GM21381 (cell line): ENCODE data around the gene RPL29.

Experiments
- ATAC-seq: cut with Tn5 transposase; IDR thresholded peaks from one replicate; pipeline ENCODE4 v1.9.1; 2021; ENCODE audit warnings: mild to moderate bottlenecking, moderate library complexity; ENCODE audit not compliant: unreplicated experiment

RPL29 gene

DNA sequence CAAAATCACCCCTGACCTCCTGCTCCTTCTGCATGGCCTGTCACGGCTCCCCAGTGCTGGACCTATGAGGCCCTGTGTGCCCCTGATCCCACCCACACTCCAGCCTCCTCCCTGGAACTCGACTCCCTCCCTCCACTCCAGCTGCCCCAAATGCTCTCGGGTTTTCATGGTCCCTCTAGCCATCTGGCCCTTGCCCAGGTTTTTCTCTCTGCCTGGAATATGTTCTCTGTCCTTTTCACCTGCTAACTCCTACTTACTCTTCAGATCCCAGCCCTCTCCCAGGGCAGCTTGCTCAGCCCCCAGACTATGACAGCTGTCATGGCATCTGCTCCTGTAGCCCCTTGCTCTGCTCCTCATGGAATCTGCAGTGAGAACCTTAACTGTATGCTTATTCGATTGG, 30.3 kb upstream of the RPL29 start:
- ATAC-seq, result no peak

DNA sequence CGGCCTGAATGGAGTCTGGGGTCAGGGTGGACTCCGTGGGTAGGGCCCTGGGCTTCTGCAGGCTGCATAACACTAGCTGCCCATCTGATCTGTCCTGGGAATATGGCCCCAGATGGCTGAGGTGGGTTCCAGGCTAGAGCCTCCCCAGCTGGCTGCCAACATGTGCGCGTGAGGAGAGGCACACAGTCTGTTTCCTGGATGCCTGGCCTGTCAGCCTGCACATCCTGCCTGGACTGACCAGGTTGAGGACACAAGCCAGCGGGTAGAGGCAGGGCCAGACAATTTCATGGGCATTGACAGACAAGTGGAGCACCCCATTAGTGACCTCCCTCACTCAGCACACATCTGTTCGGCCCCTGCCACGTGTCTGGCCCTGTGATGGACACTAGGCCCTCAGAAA, 29.8 kb upstream of the RPL29 start:
- ATAC-seq, result no peak

DNA sequence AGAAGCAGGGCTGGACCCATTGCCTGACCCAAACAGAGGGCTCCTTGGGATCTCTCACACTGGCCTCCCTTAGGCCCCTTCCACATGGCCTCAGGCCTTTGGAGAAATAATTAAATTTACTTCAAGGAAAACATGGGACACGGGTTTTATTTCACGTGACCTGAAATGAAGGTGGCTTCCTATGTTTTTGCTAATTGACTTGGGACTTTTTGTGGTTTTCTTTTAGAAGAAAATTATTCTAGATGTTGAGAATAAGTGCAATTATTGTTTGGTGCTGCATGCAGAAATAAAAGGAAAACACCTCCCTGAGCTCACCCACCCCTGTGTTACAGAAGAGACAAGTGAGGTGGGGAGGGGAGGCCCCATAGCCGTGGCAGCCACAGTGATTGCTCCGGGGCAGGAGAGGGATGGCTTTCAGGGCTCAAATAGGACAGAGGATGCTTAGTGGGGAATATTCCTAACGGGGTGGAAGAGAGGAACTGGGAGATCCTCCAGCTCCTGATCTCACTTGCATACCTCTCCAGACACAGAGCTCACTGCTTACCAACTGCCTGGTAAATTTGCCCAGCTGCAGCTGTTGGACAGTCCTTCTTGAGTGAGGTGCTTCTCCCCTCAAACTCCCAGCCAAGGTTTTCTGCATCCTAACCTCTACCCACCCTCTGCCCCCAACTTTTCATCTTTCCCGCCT, 29.2 kb upstream of the RPL29 start:
- ATAC-seq, result no peak

DNA sequence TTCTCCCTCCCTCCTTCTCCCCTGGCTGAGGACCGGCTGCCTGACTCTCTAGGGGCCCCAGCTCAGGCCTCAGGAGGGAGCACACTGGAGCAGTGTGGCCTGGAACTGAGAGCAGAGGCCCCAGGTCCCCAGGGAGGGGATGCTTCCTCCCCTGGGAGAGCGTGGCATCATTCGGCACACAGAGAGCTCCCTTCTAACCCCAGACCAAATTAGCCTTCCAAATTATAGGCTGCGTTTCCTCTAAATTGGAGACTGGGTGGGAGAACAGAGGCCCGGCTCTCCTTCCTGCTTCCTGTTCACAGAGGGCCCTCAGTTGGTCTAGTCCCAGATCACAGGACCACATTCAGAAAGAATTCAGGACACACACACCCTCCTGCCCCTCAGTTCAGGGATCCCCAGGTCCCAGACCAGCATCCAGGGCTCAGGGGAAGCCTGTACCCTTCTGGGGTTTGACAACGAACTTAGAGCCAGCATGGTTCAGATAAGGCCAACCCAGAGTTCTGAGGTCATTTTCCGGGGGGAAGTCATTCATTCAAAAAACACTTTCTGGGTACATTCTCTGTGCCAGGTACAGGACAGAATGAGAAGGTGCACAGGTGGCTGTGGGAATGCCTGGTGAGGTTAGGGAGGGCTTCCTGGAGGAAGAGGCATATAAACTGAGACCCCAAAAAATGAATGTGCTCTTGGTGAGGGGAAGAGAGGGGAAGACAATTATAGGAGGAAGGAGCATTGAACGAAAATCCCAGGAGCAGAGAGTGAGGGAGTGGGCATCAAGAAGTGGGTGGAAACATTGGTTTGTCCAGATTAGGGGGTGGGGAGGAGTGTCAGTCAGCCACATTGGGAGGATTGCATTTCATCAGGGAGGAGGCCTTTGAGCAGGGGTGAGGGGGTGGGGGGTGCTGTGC, 28.4 kb upstream of the RPL29 start:
- ATAC-seq, result peak; percentile 49

DNA sequence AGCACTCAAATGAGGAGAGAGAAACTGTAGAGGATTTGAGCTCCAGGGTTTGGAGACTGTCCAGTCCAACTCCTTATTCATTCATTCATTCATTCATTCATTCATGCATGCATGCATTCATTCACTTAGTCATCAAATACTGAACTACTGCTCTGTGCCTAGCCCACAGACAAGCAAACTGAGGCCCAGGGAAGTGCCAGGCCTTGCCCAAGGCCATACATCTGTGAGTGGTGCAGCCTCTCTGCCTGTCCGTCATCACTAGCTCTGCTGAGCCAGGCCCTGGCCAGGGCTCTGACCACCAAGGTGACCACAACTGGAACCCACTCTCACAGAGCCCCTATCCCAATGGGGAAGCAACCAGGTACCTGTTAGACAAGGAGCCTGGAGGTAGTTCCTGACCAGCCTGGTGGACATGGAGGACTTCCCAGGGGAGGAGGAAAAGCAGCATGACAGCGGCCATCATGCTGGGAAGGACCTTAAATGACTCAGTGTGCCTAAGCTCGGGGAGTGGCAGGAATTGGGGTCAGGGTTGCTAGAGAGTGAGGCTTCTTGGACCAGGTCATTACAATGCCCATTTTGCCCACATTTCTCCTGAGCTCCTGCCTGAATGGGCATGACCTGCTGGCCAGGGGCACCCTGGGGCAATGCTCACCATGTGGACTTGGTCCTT, 27.5 kb upstream of the RPL29 start:
- no peak for ATAC-seq

DNA sequence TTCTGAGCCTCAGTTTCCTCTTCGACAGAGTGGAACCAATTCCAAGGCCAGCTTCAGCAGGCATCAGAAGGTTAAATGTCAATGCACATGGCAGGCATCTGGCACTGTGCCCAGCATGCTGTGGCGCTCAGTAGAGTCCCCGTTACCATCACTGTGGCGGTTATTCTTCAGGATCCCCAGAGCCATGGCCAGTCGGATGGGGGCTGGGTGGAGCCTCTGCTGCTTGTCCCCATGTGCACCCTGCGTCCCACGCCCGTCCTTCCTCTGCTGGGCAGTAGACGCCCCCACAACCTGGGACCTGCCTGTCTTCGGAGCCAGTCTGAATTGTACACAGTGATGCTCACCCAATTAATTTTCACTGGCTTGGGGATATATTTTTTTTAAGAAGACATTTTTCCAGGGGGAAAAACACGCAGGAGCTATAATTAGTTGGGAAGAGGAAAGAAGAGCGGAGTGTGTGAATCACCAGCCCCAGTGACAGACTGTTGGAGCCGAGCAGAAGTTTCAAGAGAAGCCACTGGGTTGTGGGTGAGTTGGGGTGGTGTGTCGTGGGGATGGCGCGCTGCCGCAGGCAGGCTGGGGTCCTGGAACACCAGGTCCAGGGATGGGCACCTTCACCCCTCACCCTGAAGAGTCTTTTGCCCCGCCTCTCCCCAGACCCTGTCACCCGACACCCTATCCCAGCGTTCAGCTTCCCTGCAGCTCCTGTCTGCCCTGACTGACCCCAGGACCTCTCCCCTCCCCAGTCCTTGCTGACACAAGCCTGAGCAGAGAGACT, 26.8 kb upstream of the RPL29 start:
- ATAC-seq, result no peak

DNA sequence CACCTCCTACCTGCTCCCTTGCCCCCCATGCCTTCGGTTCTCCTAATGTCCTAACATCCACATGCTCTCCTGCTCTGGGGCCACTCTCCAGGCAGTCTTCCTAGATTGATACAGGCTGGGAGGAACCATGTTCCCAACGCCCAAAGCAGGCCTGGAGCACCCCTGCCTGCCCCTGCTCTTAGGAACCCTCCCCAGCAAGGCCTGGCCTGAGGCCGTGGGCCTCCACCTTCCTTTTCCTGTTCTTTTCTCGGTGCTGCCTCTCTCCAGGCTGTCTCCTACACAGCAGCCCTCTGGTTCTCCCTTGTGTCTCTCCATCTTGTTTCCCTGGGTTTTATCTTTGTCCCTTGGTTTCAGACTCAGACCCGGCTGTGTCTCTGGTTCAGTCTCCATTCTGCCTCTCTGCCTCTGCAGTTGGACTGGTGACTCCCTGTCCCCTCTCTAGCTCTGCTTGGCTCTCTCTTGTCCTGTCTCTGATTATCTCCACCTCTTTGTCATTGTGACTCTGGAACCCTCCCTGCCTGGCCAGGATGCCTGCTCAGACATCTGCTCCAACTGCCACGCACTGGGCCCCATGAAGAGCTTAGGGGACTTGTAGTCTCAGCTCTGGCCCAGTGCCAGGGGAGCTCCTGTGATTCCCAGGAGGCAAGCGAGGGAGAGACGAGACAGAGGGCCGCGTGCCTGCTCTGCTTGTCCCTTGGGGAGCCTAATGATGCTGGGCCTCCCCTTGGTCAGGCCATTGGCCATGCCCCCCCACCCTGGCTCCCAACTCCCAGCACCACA, 26.0 kb upstream of the RPL29 start:
- ATAC-seq, result no peak

DNA sequence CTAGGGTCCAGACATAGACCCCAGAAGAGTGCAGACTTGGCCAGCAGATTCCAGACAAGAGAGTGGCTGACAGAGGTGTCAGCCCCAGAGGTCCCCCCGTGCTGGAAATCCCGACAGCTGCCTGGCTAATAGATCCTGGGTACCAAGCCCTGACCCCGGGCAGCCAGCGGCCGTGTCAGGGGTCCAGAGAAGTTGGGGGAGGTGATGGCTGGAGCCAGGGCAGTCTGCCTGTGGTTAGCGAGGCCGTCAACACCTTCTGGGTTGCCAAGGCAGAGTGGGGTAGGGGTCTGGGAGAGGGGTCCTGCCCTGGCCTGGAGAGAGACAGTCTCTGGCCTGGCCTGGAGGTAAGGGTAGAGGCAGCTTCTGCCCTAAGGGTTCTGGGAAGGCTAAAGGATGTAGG, 25.1 kb upstream of the RPL29 start:
- no peak for ATAC-seq

DNA sequence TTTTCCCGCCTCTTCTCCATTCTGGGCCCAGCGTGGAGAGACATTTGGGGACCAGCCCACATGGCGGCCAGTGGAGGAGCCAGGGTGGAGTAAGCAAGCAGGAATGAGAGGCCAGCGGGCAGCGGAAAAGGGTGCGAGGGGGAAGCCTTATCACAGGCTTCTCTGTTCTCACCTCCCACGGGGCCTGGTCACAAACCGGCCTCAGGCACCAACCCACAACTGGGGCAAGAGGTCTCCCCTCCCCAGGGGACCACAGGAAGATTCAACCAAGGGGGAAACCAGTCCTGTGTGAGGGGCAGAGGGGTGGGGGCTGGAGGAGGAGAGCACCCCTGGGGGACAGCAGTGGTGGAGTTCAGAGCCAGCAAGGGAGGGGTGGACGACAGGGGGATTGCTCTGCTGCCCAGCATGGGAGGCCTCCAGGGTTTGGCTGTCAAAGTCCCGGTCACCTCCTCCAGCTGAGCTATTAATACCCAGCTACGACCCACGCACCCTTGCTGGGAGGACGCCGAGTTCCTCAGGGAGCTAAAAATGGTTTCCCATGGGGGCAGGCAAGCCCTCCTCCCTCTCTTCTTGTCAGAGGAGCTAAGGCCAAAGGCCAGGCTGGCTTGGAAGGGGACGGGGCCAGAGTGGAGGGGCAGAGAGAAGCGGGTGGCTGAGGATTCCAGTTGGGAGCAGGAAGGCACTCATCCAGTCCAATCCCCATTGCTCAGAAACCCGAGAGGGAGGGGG, 23.8 kb upstream of the RPL29 start:
- no peak for ATAC-seq

DNA sequence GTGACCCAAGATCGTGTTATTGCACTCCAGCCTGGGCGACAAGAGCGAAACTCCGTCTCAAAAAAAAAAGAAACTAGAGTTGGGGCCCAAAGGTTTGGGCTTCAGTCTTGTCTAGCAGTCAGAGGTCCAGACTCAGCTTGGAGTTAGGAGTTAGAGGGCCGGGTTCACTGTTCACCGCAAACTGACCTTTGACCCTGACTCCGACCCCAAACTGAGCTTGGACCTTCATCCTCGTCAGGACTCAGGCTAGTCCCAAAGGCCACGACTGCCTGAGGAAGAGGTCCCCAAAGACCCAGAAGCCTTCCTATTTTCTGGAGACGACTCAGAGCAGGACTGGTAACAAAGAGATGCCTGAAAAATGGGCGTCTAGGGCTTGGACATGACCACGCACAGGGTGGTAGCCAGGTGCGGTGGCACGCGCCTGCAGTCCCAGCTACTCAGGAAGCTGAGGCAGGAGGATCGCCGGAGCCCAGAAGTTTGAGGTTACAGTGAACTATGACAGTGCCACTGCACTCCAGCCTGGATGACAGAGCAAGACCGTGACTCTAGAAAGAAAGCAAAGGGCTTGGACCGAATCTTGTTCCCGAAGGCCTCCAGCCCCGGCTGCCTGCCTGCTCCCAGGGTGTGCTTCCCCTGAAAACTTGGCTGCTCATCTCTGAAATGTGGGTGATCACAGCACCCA, 22.8 kb upstream of the RPL29 start:
- ATAC-seq, result no peak

DNA sequence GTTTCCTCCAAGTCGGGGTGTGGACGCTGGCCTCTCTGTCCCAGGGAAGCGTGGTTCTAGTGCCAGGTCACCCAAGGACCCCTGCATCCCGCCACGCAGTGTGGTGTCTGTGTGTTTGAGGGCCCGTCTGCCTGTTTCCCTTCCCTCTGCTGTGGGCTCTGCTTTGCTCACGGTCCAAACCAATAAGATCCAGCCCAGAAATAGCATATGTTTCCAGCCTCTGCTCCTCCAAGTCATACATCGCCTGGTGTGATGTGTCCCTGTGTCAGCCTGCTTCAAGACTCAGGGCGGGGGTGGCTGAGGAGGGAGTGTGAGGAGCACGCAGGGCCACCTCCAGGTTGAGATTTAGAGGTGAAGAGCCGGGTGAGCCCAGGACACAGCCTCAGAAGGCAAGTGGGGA, 21.9 kb upstream of the RPL29 start:
- no peak for ATAC-seq

DNA sequence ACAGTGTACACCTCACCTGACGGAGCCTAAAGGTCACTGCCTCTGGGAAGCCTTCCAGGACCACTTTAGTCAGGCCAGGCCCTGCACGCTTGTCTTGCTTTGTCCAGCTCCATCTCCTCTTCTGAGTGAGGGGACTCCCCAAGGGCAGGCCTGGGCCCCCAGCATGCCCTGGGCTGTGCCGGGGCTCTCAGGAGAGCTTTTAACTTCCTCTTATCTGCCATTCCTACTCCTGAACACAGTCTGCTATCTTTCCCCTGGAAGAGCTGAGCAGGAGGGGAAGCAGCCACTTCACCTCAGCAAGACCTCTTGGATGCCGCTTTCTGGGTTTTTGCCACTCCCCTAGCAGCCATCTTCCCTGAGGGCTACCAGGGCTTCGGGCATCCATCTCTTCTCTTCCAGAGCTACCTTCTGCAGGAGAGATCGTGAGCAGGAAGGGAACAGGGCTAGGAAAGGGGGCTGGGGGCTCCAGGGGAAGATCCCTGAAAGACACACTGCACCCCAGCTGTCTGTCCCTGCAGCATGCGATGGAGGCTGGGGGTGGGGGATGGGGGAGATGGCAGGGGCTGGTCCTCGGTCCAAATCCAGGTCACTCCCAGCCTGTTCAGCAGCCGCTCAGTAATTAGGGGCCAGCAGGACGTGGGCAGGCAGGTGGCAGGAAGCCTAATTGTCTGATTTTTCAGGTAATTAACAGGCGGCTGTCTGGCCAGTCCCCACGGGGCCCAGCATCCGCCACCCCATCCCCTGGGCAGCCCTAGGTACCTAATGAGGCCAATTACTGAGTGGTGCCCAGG, 19.9 kb upstream of the RPL29 start:
- ATAC-seq, result no peak

DNA sequence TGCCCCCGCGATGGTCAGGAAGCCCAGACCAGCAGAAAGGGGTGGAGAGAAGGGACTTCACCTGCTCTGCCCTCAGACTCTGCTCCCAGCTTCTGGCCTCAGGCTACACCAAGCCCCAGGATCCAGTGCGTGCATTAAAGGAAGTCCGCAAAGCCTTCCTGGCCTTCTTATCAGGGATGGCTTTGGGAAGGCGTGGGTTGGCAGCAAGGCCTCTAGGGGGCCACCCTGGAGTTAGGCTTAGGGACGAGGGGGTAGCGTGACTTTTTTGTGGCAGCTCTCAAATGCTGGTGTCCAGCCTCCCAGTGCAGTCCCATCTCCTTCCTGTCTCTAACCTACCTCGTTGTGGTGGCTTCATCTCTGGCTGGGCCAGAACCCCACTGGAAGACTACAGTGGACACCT, 18.9 kb upstream of the RPL29 start:
- ATAC-seq, result no peak

DNA sequence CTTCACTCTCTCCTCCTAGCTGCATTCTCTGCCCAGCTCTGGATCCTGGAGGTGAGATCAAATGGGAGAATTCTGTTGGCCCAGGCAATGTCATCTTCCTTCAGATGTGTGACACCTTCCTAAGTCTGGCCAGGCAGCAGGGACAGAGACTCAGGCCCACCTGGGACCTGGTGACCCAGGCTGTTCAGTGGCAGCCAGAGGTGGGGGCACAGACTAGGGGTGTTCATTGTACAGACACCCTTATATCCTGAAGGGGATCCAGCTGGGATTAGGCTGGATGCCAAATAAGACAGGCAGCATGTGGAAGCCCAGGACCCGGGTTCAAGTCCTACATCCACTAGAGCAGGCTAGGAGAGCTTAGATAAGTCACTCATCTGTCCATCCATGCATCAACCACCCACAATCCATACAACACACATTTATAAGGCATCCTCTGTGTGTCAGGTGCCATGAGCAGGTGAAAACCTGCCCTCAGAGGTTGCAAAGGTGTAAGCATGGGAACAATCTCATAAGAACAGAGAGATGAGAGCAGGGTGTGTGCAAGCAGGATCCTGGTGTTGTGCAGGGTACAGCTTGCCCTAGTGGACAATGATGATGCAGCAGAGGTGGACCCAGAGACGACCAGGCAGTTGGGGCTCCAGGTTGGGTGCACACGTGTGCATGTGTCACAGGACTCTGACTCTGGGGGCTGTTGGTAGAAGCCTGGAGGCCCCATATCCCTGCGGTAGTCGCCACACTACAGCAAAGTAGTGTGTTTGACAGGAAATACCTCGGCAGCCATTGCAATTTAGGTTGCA, 18.3 kb upstream of the RPL29 start:
- no peak for ATAC-seq

DNA sequence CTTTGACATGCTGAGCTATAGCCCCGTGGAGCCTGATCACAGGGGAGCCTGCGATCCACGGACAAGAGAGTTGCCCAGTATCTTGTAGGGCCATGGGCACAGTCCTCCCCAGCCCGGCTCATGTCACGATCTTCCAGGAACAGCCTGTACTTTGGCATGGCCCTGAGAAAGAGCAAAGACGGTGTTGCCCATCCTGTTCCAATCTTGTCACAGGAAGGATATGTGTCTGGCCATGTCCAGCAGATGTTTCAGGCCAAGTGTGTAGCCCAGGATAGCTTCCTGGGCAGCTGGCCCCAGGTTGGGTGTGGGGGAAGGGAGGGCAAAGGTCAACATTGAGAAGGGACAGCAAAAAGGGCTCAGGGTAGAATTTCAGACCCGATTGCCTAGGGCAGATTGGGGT, 17.0 kb upstream of the RPL29 start:
- no peak for ATAC-seq

DNA sequence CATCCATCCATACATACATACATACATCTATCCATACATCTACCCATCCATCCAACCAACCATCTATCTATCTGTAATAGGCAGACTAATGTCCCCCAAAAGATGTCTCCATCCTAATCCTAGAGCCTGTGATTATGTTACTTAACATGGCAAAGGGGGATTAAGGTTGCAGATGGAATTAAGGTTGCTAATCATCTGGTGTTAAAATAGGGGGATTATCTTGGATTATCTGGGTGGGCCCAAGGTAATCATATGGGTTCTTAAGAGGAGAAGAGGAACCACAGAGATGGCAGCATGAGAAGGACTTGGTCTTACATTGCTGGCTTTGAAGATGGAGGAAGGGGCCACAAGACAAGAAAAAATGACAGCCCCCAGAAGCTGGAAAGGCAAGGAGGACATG, 14.7 kb upstream of the RPL29 start:
- ATAC-seq, result no peak

DNA sequence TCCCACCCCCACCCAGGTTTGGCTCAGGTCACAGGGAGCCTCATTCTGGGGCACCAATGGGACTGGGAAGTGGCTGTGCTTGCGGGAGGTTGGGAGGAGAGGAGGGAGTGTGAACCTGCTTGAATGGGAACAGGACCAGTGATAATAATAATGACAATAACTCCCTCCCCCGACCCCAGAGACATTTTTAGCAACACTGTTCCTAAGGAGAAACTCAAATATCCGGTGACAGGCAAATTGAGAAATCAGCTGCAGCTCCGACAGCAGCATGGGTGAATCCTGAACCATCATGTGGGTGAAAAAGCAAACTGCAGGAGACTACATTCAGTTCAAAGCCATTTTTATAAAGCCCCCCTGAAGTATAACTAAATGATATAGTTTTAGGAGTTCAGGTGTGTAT, 11.6 kb upstream of the RPL29 start:
- no peak for ATAC-seq

DNA sequence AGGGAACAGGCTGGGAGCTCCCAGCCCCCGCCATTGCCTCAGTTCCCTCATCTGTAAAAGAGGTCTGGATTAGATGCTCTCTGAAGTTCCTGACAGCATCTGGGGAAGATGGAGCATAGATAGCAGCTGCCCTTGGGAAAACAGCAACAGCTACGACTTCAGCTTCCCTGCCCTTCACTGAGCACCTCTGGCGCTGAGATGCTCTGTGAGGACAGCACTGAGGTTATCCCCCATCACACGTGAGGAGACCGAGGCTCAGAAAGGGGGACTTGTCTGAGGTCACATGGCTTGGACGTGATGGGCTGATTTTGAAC, 11.1 kb upstream of the RPL29 start:
- ATAC-seq, result no peak
